GM19193 (cell line): ENCODE results near the gene UBE2K.

ENCODE experiments used
- POLR2A ChIP-seq: IDR thresholded peaks from 4 replicates; pipeline ENCODE4 v1.6.1; 2011; ENCODE audit not compliant: insufficient read depth, insufficient read length; ENCODE audit errors: extremely low read depth

UBE2K gene

GRCh38 chr4:39823191-39823590 lies 125.3 kb downstream of the UBE2K start:
- no peak for TF ChIP-seq POLR2A

GRCh38 chr4:39825090-39825489 lies 127.2 kb downstream of the UBE2K start:
- no peak for TF ChIP-seq POLR2A

GRCh38 chr4:39825741-39826231 lies 127.8 kb downstream of the UBE2K start:
- no peak for TF ChIP-seq POLR2A
